IMR-90 (cell line): Measurements from ENCODE around the gene IGF1R. TPM values are rescaled to one million over a fixed set of nuclear protein-coding genes. Genes with fewer than 3 reads are reported as not detected.

Source experiments
- ATAC-seq: fragments of 200-7000 bp; cut with Tn5 transposase; 2 replicates; pipeline ENCODE4 v1.9.1; 2020; ENCODE audit warnings: low read depth, mild to moderate bottlenecking, moderate library complexity
- BruUV-seq: library from RNA; stranded (reverse); fragments of 400-500 nt; replicated peaks from 2 replicates; lab custom pipeline; 2021; lab: Mats Ljungman, UMichigan
- CTCF ChIA-PET: fragments of 300-600 bp; formaldehyde crosslinking; extraction: SDS; loops from one replicate; lab custom pipeline; 2021; ENCODE audit warnings: antibody characterized with exemption; lab: Yijun Ruan, JAX
- POLR2A ChIA-PET: fragments of 300-600 bp; sonication (Branson Sonifier 250); formaldehyde crosslinking; loops from one replicate; lab custom pipeline; 2022; ENCODE audit warnings: antibody characterized with exemption; ENCODE audit not compliant: unreplicated experiment; lab: Charles Lee
- DNase-seq: peaks from one replicate; pipeline ENCODE4 v3.0.0; 2013
- H2AFZ ChIP-seq: replicated peaks from 2 replicates; pipeline ENCODE3; 2013; ENCODE audit warnings: low read length, mild to moderate bottlenecking; ENCODE audit not compliant: poor library complexity
- H2AK5ac ChIP-seq: 2 replicates; pipeline ENCODE4 v1.6.1; 2013; ENCODE audit warnings: low read depth, low read length, inconsistent platforms
- H2AK9ac ChIP-seq: replicated peaks from 2 replicates; pipeline ENCODE3; 2013; ENCODE audit warnings: mild to moderate bottlenecking, low read depth, low read length, moderate library complexity; ENCODE audit not compliant: poor library complexity
- H2BK120ac ChIP-seq: 2 replicates; pipeline ENCODE4 v1.6.1; 2013; ENCODE audit warnings: low read depth, low read length, inconsistent platforms
- H2BK15ac ChIP-seq: 3 replicates; pipeline ENCODE4 v1.6.1; 2013; ENCODE audit warnings: low read depth, low read length, inconsistent platforms
- H2BK20ac ChIP-seq: 2 replicates; pipeline ENCODE4 v1.6.1; 2013; ENCODE audit warnings: low read depth, mild to moderate bottlenecking, inconsistent platforms, low read length, moderate library complexity
- H2BK5ac ChIP-seq: 2 replicates; pipeline ENCODE4 v1.6.1; 2013; ENCODE audit warnings: mild to moderate bottlenecking, low read depth, low read length, inconsistent platforms; ENCODE audit not compliant: poor library complexity, severe bottlenecking
- H3K14ac ChIP-seq: replicated peaks from 2 replicates; pipeline ENCODE4 v1.6.1; 2013; ENCODE audit warnings: low read depth, low read length, inconsistent platforms
- H3K18ac ChIP-seq: 2 replicates; pipeline ENCODE4 v1.6.1; 2013; ENCODE audit warnings: low read depth, low read length, control low read depth
- H3K23ac ChIP-seq: 2 replicates; pipeline ENCODE4 v1.6.1; 2013; ENCODE audit warnings: low read depth, low read length, inconsistent platforms
- H3K27ac ChIP-seq: 2 replicates; pipeline ENCODE4 v1.5.1; 2013; ENCODE audit warnings: mild to moderate bottlenecking, control low read depth, low read length; ENCODE audit not compliant: insufficient read depth
- H3K27me3 ChIP-seq: 2 replicates; pipeline ENCODE4 v1.6.1; 2013; ENCODE audit warnings: low read length; ENCODE audit not compliant: control insufficient read depth, insufficient read depth
- H3K36me3 ChIP-seq: 2 replicates; pipeline ENCODE4 v1.6.1; 2013; ENCODE audit warnings: low read length, mixed read lengths; ENCODE audit not compliant: control insufficient read depth, insufficient read depth
- H3K4ac ChIP-seq: 2 replicates; pipeline ENCODE4 v1.6.1; 2013; ENCODE audit warnings: low read depth, low read length, inconsistent platforms
- H3K4me1 ChIP-seq: 2 replicates; pipeline ENCODE4 v1.6.1; 2013; ENCODE audit warnings: low read length, mixed read lengths; ENCODE audit not compliant: control insufficient read depth, insufficient read depth
- H3K4me2 ChIP-seq: 2 replicates; pipeline ENCODE4 v1.6.1; 2013; ENCODE audit warnings: low read depth, mild to moderate bottlenecking, control low read depth, low read length, moderate library complexity
- H3K4me3 ChIP-seq: 2 replicates; pipeline ENCODE4 v1.5.1; 2013; ENCODE audit warnings: low read depth, mild to moderate bottlenecking, control low read depth, low read length, moderate library complexity; ENCODE audit not compliant: insufficient read depth
- H3K56ac ChIP-seq: 2 replicates; pipeline ENCODE4 v1.6.1; 2013; ENCODE audit warnings: low read length, inconsistent platforms; ENCODE audit not compliant: insufficient read depth; ENCODE audit errors: extremely low read depth
- H3K79me1 ChIP-seq, 2 experiments: 2 replicates each; pipeline ENCODE4 v1.6.1; 2013; ENCODE audit warnings: low read length in 2 of 2, inconsistent platforms in 1 of 2, low read depth in 1 of 2
- H3K9ac ChIP-seq: 2 replicates; pipeline ENCODE4 v1.6.1; 2013; ENCODE audit warnings: low read depth, low read length, control low read depth
- H3K9me1 ChIP-seq: 2 replicates; pipeline ENCODE4 v1.6.1; 2013; ENCODE audit warnings: low read length, inconsistent platforms; ENCODE audit not compliant: insufficient read depth
- H3K9me3 ChIP-seq: 2 replicates; pipeline ENCODE4 v1.6.1; 2013; ENCODE audit warnings: low read length; ENCODE audit not compliant: control insufficient read depth, insufficient read depth
- H4K20me1 ChIP-seq: 2 replicates; pipeline ENCODE4 v1.6.1; 2013; ENCODE audit warnings: low read length, inconsistent platforms; ENCODE audit not compliant: insufficient read depth
- H4K5ac ChIP-seq: 2 replicates; pipeline ENCODE4 v1.6.1; 2013; ENCODE audit warnings: mild to moderate bottlenecking, low read depth, low read length, control low read depth
- H4K8ac ChIP-seq, 2 experiments: 2 replicates each; pipeline ENCODE4 v1.6.1; 2013; ENCODE audit warnings: low read depth in 2 of 2, low read length in 2 of 2, control low read depth in 1 of 2, inconsistent platforms in 1 of 2
- H4K91ac ChIP-seq: 2 replicates; pipeline ENCODE4 v1.6.1; 2013; ENCODE audit warnings: low read depth, low read length, inconsistent platforms; ENCODE audit not compliant: insufficient read depth
- BHLHE40 ChIP-seq: fragments of 150-350 bp; IDR thresholded peaks from 2 replicates; pipeline ENCODE4 v1.6.1; 2016; ENCODE audit warnings: mild to moderate bottlenecking, low read depth, low read length
- CEBPB ChIP-seq: IDR thresholded peaks from 2 replicates; pipeline ENCODE4 v1.6.1; 2012; ENCODE audit warnings: low read depth, low read length, improper control_type of control experiment
- CHD1 ChIP-seq: IDR thresholded peaks from 2 replicates; pipeline ENCODE4 v1.6.1; 2012; ENCODE audit warnings: low read depth, low read length, improper control_type of control experiment
- CTCF ChIP-seq: conservative IDR thresholded peaks from 2 replicates; pipeline ENCODE4 v1.5.1; 2012; ENCODE audit warnings: mild to moderate bottlenecking, low read depth, low read length, improper control_type of control experiment
- ELK1 ChIP-seq: fragments of 150-350 bp; IDR thresholded peaks from 2 replicates; pipeline ENCODE4 v1.6.1; 2016; ENCODE audit warnings: low read depth, mild to moderate bottlenecking, low read length, moderate library complexity, borderline replicate concordance
- MAFK ChIP-seq: IDR thresholded peaks from 2 replicates; pipeline ENCODE4 v1.6.1; 2012; ENCODE audit warnings: low read depth, low read length, improper control_type of control experiment
- MAZ ChIP-seq: IDR thresholded peaks from 2 replicates; pipeline ENCODE4 v1.6.1; 2012; ENCODE audit warnings: low read depth, mild to moderate bottlenecking, low read length, improper control_type of control experiment, moderate library complexity, borderline replicate concordance
- MXI1 ChIP-seq: IDR thresholded peaks from 2 replicates; pipeline ENCODE4 v1.6.1; 2012; ENCODE audit warnings: low read depth, mild to moderate bottlenecking, low read length, moderate library complexity, borderline replicate concordance
- NFE2L2 ChIP-seq: fragments of 150-350 bp; IDR thresholded peaks from 2 replicates; pipeline ENCODE4 v1.6.1; 2016; ENCODE audit warnings: low read depth, mild to moderate bottlenecking, low read length
- POLR2A ChIP-seq: IDR thresholded peaks from 2 replicates; pipeline ENCODE4 v1.6.1; 2012; ENCODE audit warnings: mild to moderate bottlenecking, low read depth, low read length
- RAD21 ChIP-seq: IDR thresholded peaks from 2 replicates; pipeline ENCODE4 v1.6.1; 2012; ENCODE audit warnings: low read length, improper control_type of control experiment
- RCOR1 ChIP-seq: IDR thresholded peaks from 2 replicates; pipeline ENCODE4 v1.6.1; 2012; ENCODE audit warnings: mild to moderate bottlenecking, low read length, improper control_type of control experiment; ENCODE audit not compliant: insufficient replicate concordance
- RFX5 ChIP-seq: IDR thresholded peaks from 2 replicates; pipeline ENCODE4 v1.8.0; 2012; ENCODE audit warnings: low read depth, mild to moderate bottlenecking, low read length, moderate library complexity
- SMC3 ChIP-seq: fragments of 150-350 bp; IDR thresholded peaks from 2 replicates; pipeline ENCODE4 v1.6.1; 2016; ENCODE audit warnings: low read depth, mild to moderate bottlenecking, antibody characterized with exemption, low read length, moderate library complexity
- USF2 ChIP-seq: fragments of 150-350 bp; IDR thresholded peaks from 2 replicates; pipeline ENCODE4 v1.6.1; 2017; ENCODE audit warnings: mild to moderate bottlenecking, antibody characterized with exemption, low read length, low read depth
- WGBS, 2 experiments: methylation state at CpG; one replicate each; pipeline versions ENCODE4 v1.1.5 to v1.1.7; 2013; ENCODE audit warnings: missing lambda C conversion rate in 2 of 2; ENCODE audit not compliant: insufficient read length in 1 of 2; ENCODE audit errors: extremely low coverage in 2 of 2; 5-methylcytosine and 5-hydroxymethylcytosine counted together
- dilution Hi-C: fragments of 300-500 bp; cut with HindIII; formaldehyde crosslinking; loops from one replicate; pipeline ENCODE4 v1.14.3; 2018; ENCODE audit warnings: low sequenced_read_pairs; ENCODE audit not compliant: unreplicated experiment
- in situ Hi-C: fragments of 300-500 bp; cut with MboI; formaldehyde crosslinking; loops from 3 replicates; pipeline ENCODE4 v1.14.3; 2019; ENCODE audit warnings: low sequenced_read_pairs, inconsistent platforms, mixed read lengths
- intact Hi-C: fragments of 100-400 bp; cut with micrococcal nuclease; formaldehyde crosslinking; loops from 2 replicates; pipeline ENCODE4 v1.10.0; 2022
- polyA plus RNA-seq, 3 experiments: library from polyadenylated mRNA; depleted of rRNA; stranded (reverse); fragments of >200 nt; gene quantifications; 2 replicates each; pipeline ENCODE4 v1.2.3, GENCODE V29; 2012; ENCODE audit warnings: low replicate concordance in 1 of 3
- total RNA-seq: library from RNA; depleted of rRNA; stranded (reverse); fragments of >200 nt; gene quantifications from 2 replicates; pipeline ENCODE4 v1.2.3, GENCODE V29; 2012

Gene IGF1R
- total and polyA plus RNA-seq, 2 of the 4 experiments (the other 2 are of a cell fraction): 24.0 to 24.9 TPM

- Histone ChIP-seq H3K23ac (no peak overlapping the region), H3K4me2 (no peak overlapping the region), H2AFZ (no peak overlapping the region), H4K5ac (no peak overlapping the region), H3K56ac (no peak overlapping the region), H3K79me1 (peaks cover 0 to 3% of the 10 kb centered on the region in 2 experiments; a peak in 1 of 4 replicates), H3K4me1 (peaks cover 11% of the 10 kb centered on the region), H3K14ac (no peak overlapping the region), H3K9me3 (peaks cover 3% of the 10 kb centered on the region), H3K18ac (no peak overlapping the region), H2AK5ac (no peak overlapping the region), H3K4ac (no peak overlapping the region), H3K9me1 (peaks cover 8% of the 10 kb centered on the region; the same call in 1 of the 2 replicates), H3K27ac (no peak overlapping the region), H3K36me3 (peaks cover 11% of the 10 kb centered on the region), H3K4me3 (no peak overlapping the region), H2BK5ac (no peak overlapping the region), H2BK15ac (no peak overlapping the region), H2BK120ac (no peak overlapping the region), H4K91ac (no peak overlapping the region), H4K8ac (no peak overlapping the region), H4K20me1 (no peaks in the 10 kb centered on the region), H3K27me3 (no peaks in the 10 kb centered on the region), H3K9ac (no peak overlapping the region), H2AK9ac (no peak overlapping the region), H2BK20ac (no peak overlapping the region)
- no peak for TF ChIP-seq CTCF
- no peak for TF ChIP-seq BHLHE40
- TF ChIP-seq CHD1: no peak
- TF ChIP-seq RCOR1: no peak
- no peak for TF ChIP-seq SMC3
- TF ChIP-seq NFE2L2: no peak
- TF ChIP-seq CEBPB: no peak
- no peak for TF ChIP-seq MXI1
- no peak for TF ChIP-seq RAD21
- no peak for TF ChIP-seq USF2
- TF ChIP-seq POLR2A: no peak
- no peak for TF ChIP-seq MAFK
- TF ChIP-seq MAZ: no peak
- no peak for TF ChIP-seq ELK1
- no peak for TF ChIP-seq RFX5
- DNase-seq (no peak), ATAC-seq (no peak)
- ChIA-PET POLR2A (interaction anchor here (0.6 kb wide), 1 partner anchor 104 kb away, joined by 12 read pairs; no protein-coding TSS in a partner anchor), CTCF (no interaction called here)
- intact Hi-C loops (no loop called here), in situ Hi-C loops (no loop called here), dilution Hi-C loops (no loop called here)
- BruUV-seq: no TSS peak
- WGBS, 2 experiments: 100% methylated on average over 2 of the region's 5 CpGs; no CpG with 5 or more reads in 1 of the 2 experiments
Measured at GRCh38 chr15:98967096-98967495, 318.8 kb downstream of the IGF1R start.
